Fibroblast of villous mesenchyme (primary cell): ENCODE measurements around the gene SIDT2. TPM values are rescaled to one million over a fixed set of nuclear protein-coding genes. Genes with fewer than 3 reads are reported as not detected.

Experiments used
- DNase-seq: peaks from one replicate; pipeline ENCODE4 v3.0.0-alpha.2; 2010; ENCODE audit warnings: low read depth
- H3K4me3 ChIP-seq: 2 replicates; pipeline ENCODE4 v1.5.1; 2011; ENCODE audit warnings: low read depth, mild to moderate bottlenecking, low read length
- CTCF ChIP-seq: IDR thresholded peaks from 2 replicates; pipeline ENCODE4 v1.5.1; 2012; ENCODE audit warnings: low read depth, mild to moderate bottlenecking, low read length; ENCODE audit not compliant: insufficient read depth
- total RNA-seq: library from RNA; depleted of rRNA; stranded (reverse); fragments of >200 nt; gene quantifications from 2 replicates; pipeline ENCODE4 v1.2.3, GENCODE V29; 2012

Gene SIDT2
- total RNA-seq, 1 donor: 24.2 TPM

GRCh38 chr11:117212697-117213355, 34.3 kb downstream of the SIDT2 start:
- no peak for DNase-seq
- H3K4me3 ChIP-seq: no peak overlapping the region
- TF ChIP-seq CTCF: no peak

- TF ChIP-seq CTCF: no peak
- H3K4me3 ChIP-seq: no peak overlapping the region
- no peak for DNase-seq
These were observed 36.0 kb downstream of the SIDT2 start for GRCh38 chr11:117214404-117215110.

GRCh38 chr11:117217141-117218084, 38.9 kb downstream of the SIDT2 start:
- DNase-seq: peak; percentile 93
- H3K4me3 ChIP-seq: no peak overlapping the region
- TF ChIP-seq CTCF: no peak

- H3K4me3 ChIP-seq: no peak overlapping the region
- DNase-seq: peak; percentile 46
These were observed 39.8 kb downstream of the SIDT2 start for GRCh38 chr11:117218133-117218915.

GRCh38 chr11:117219001-117219400, 40.5 kb downstream of the SIDT2 start:
- H3K4me3 ChIP-seq: no peak overlapping the region
- no peak for TF ChIP-seq CTCF
- no peak for DNase-seq

More at GRCh38 chr11:117218133-117218915, 39.8 kb downstream of the SIDT2 start:
- no peak for TF ChIP-seq CTCF

GRCh38 chr11:117219455-117219854, 40.9 kb downstream of the SIDT2 start:
- no peak for TF ChIP-seq CTCF
- H3K4me3 ChIP-seq: no peak overlapping the region

More at GRCh38 chr11:117219455-117219854, 40.9 kb downstream of the SIDT2 start:
- no peak for DNase-seq
